OCI-LY1 (cell line): ENCODE results near the gene CAV3.
A peak's percentile ranks its signal among the peaks of the same experiment; 100 is the strongest.
"Not testable (repeated sequence)": the region's sequence is repeated elsewhere in the genome, so short reads cannot be mapped to it uniquely, and the experiment has no call there.

Experiments used
- H2AFZ ChIP-seq: fragments of 200-600 bp; sonication (generic), shearing (Covaris generic); 2 replicates; pipeline ENCODE4 v1.6.0; 2014; ENCODE audit warnings: antibody characterized with exemption, mild to moderate bottlenecking, low read length
- H3F3A ChIP-seq: fragments of 200-600 bp; sonication (generic), shearing (Covaris generic); 2 replicates; pipeline ENCODE4 v1.6.0; 2014; ENCODE audit warnings: mild to moderate bottlenecking, antibody characterized with exemption, low read length, moderate library complexity; ENCODE audit not compliant: insufficient read depth
- H3K27ac ChIP-seq: fragments of 200-600 bp; sonication (generic); 2 replicates; pipeline ENCODE4 v1.5.1; 2014; ENCODE audit warnings: low read length, mixed run types, mild to moderate bottlenecking, low read depth; ENCODE audit not compliant: poor library complexity, severe bottlenecking
- H3K27me3 ChIP-seq: fragments of 200-600 bp; sonication (generic); 2 replicates; pipeline ENCODE4 v1.6.0; 2014; ENCODE audit warnings: antibody characterized with exemption, mild to moderate bottlenecking, low read length, moderate library complexity; ENCODE audit not compliant: insufficient read depth
- H3K36me3 ChIP-seq: fragments of 200-600 bp; sonication (generic); 2 replicates; pipeline ENCODE4 v1.6.1; 2014; ENCODE audit warnings: mild to moderate bottlenecking, antibody characterized with exemption, low read length, moderate library complexity, mixed read lengths; ENCODE audit not compliant: insufficient read depth
- H3K4me1 ChIP-seq: fragments of 200-600 bp; sonication (generic); 2 replicates; pipeline ENCODE4 v1.5.1; 2014; ENCODE audit warnings: mild to moderate bottlenecking, low read length, moderate library complexity; ENCODE audit not compliant: insufficient read depth, severe bottlenecking
- H3K4me2 ChIP-seq: fragments of 200-600 bp; sonication (generic), shearing (Covaris generic); 2 replicates; pipeline ENCODE4 v1.6.1; 2014; ENCODE audit warnings: low read length
- H3K4me3 ChIP-seq: fragments of 200-600 bp; sonication (generic); 2 replicates; pipeline ENCODE4 v1.5.1; 2014; ENCODE audit warnings: low read length, low read depth, mild to moderate bottlenecking, mixed read lengths; ENCODE audit not compliant: poor library complexity, severe bottlenecking
- H3K79me2 ChIP-seq: fragments of 200-600 bp; shearing (Covaris generic); 2 replicates; pipeline ENCODE4 v1.6.1; 2016; ENCODE audit warnings: mixed run types, low read length, mixed read lengths; ENCODE audit not compliant: insufficient read depth
- H3K9ac ChIP-seq: fragments of 200-600 bp; sonication (generic), shearing (Covaris generic); 2 replicates; pipeline ENCODE4 v1.6.1; 2014; ENCODE audit warnings: mild to moderate bottlenecking, low read length, mixed read lengths
- H3K9me2 ChIP-seq: fragments of 200-600 bp; sonication (generic), shearing (Covaris generic); 2 replicates; pipeline ENCODE4 v1.6.1; 2014; ENCODE audit warnings: low read depth, mild to moderate bottlenecking, low read length, mixed read lengths
- H3K9me3 ChIP-seq: fragments of 200-600 bp; shearing (Covaris generic); 2 replicates; pipeline ENCODE4 v1.6.1; 2014; ENCODE audit warnings: low read length, mixed read lengths
- H4K20me1 ChIP-seq: fragments of 200-600 bp; sonication (generic), shearing (Covaris generic); 2 replicates; pipeline ENCODE4 v1.6.0; 2016; ENCODE audit warnings: mild to moderate bottlenecking, low read length; ENCODE audit not compliant: insufficient read depth
- CTCF ChIP-seq: fragments of 200-600 bp; sonication (generic), shearing (Covaris generic); IDR thresholded peaks from 2 replicates; pipeline ENCODE4 v1.5.1; 2017; ENCODE audit warnings: mild to moderate bottlenecking, antibody characterized with exemption, low read length, moderate library complexity, mixed read lengths
- EZH2 ChIP-seq: fragments of 200-600 bp; sonication (generic), shearing (Covaris generic); IDR thresholded peaks from 2 replicates; pipeline ENCODE4 v1.8.0; 2017; ENCODE audit warnings: borderline replicate concordance, mixed run types, mild to moderate bottlenecking, antibody characterized with exemption, low read length, moderate library complexity, mixed read lengths

The CAV3 gene

GRCh38 chr3:8712045-8712907 lies 21.3 kb upstream of the CAV3 start:
- Histone ChIP-seq H3K4me1 (peaks cover 19% of the 10 kb centered on the region), H3K79me2 (no peaks in the 10 kb centered on the region), H3K9me2 (no peaks in the 10 kb centered on the region), H4K20me1 (no peaks in the 10 kb centered on the region), H3K27me3 (no peaks in the 10 kb centered on the region), H3K36me3 (no peaks in the 10 kb centered on the region), H3K9ac (peak overlapping the region; percentile 26; the same call in 1 of the 2 replicates), H3K4me3 (no peak overlapping the region), H3K27ac (peak overlapping the region; percentile 63), H3K4me2 (peak overlapping the region; percentile 37), H2AFZ (peak overlapping the region; percentile 58; the same call in 1 of the 2 replicates), H3F3A (no peaks in the 10 kb centered on the region), H3K9me3 (no peaks in the 10 kb centered on the region)
- TF ChIP-seq CTCF (no peak), EZH2 (no peak)

GRCh38 chr3:8712908-8713255 lies 20.7 kb upstream of the CAV3 start:
- H3F3A ChIP-seq: no peaks in the 10 kb centered on the region
- peak overlapping the region; percentile 37 for H3K4me2 ChIP-seq
- no peaks in the 10 kb centered on the region for H3K9me3 ChIP-seq
- no peaks in the 10 kb centered on the region for H3K27me3 ChIP-seq
- H3K27ac ChIP-seq: peak overlapping the region; percentile 63
- no peaks in the 10 kb centered on the region for H3K36me3 ChIP-seq
- no peaks in the 10 kb centered on the region for H3K9me2 ChIP-seq
- no peaks in the 10 kb centered on the region for H3K79me2 ChIP-seq
- H2AFZ ChIP-seq: no peak overlapping the region
- H3K9ac ChIP-seq: peak overlapping the region; percentile 25; the same call in 1 of the 2 replicates
- no peak overlapping the region for H3K4me3 ChIP-seq
- H4K20me1 ChIP-seq: no peaks in the 10 kb centered on the region
- TF ChIP-seq CTCF: no peak
- TF ChIP-seq EZH2: no peak
- peaks cover 19% of the 10 kb centered on the region for H3K4me1 ChIP-seq

DNA sequence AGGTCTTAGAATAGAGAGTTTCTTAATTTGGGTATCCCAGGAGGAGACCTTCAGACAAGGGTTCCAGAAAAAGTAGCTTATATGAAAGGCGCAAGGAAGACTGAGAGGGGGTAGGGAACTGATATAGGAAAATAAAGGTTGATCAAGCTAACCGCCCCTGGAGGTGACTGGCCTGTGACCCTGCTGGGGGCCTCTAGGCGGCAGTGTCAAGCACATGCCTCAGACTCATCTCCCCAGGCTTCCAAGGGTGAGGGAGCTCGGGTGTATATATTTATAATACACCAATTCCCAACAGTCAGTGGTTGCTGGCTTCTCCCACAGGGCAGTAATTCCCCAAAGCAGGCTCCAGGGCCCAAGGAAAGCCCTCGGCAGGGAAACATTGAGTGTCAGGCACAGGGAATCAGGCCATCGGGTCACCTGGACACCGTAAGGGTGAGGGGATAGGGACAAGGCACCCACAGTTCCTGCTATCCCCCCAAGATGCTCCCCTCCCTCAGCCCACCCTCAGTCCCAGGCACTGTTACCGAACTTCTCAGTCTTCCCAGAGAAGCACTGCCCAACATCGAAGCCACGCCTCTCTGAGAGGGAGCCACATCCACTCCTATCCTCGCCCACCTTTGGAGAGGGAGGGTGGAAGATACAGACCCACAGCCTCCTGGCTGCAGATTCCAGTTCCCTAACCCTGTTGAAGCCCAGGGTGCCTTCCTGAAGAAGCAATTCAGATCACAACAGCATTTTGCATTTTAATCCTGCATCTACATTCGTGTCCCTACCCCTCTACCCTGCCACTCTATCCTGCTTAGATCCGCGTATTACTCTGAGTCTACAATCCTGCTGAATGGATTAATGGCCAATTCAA lies 19.5 kb upstream of the CAV3 start:
- Histone ChIP-seq H2AFZ (no peak overlapping the region), H3K27me3 (no peaks in the 10 kb centered on the region), H3K9me2 (no peaks in the 10 kb centered on the region), H3K36me3 (no peaks in the 10 kb centered on the region), H3F3A (no peaks in the 10 kb centered on the region), H4K20me1 (no peaks in the 10 kb centered on the region), H3K9me3 (no peaks in the 10 kb centered on the region), H3K4me1 (peaks cover 19% of the 10 kb centered on the region), H3K4me2 (no peak overlapping the region), H3K79me2 (no peaks in the 10 kb centered on the region), H3K9ac (no peak overlapping the region), H3K27ac (no peak overlapping the region), H3K4me3 (no peak overlapping the region)
- peak; percentile 63 for TF ChIP-seq CTCF
- no peak for TF ChIP-seq EZH2

DNA sequence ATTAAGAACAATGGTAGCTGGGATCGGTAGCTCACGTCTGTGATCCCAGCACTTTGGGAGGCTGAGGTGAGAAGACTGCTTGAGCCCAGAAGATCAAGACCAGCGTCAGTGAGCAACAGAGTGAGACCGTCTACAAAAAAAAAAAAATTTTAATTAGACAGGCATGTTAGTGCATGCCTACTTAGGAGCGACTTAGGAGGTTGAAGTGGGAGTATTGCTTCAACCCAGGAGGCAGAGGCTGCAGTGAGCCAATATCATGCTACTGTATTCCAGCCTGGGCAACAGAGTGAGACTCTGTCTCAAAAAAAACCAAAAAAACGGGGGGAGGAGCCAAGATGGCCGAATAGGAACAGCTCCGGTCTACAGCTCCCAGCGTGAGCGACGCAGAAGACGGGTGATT lies 17.8 kb upstream of the CAV3 start:
- H3K9ac ChIP-seq, H3K36me3 ChIP-seq, H3K9me3 ChIP-seq, H2AFZ ChIP-seq, H3K4me2 ChIP-seq, H3K27me3 ChIP-seq, H3F3A ChIP-seq, H3K79me2 ChIP-seq, H4K20me1 ChIP-seq, H3K9me2 ChIP-seq, H3K27ac ChIP-seq, H3K4me3 ChIP-seq: not testable (repeated sequence)
- peaks cover 19% of the 10 kb centered on the region for H3K4me1 ChIP-seq
